Liver (tissue), 9 donors: ENCODE data around the gene MYBPC1. TPM values are rescaled to one million over a fixed set of nuclear protein-coding genes. Genes with fewer than 3 reads are reported as not detected.

Experiments used
- DNase-seq: peaks from one replicate; pipeline ENCODE4 v3.0.0-alpha.2; 2017; ENCODE audit warnings: low spot score
- H3K27ac ChIP-seq, 2 donors: one replicate each; pipeline ENCODE4 v1.7.0; 2013; ENCODE audit warnings: inconsistent platforms in 2 of 2, low read length in 2 of 2, control low read depth in 1 of 2, low read depth in 1 of 2, mild to moderate bottlenecking in 1 of 2
- H3K27me3 ChIP-seq, 4 donors: one replicate each; pipeline versions ENCODE4 v1.6.1 to v1.7.0; 2013; ENCODE audit warnings: low read length in 3 of 4, inconsistent platforms in 1 of 4, mild to moderate bottlenecking in 1 of 4, moderate library complexity in 1 of 4; ENCODE audit not compliant: control insufficient read depth in 4 of 4, insufficient read depth in 4 of 4
- H3K36me3 ChIP-seq, 4 donors: one replicate each; pipeline versions ENCODE4 v1.6.1 to v1.7.0; 2013; ENCODE audit warnings: low read length in 3 of 4, mild to moderate bottlenecking in 3 of 4, low read depth in 1 of 4, moderate library complexity in 1 of 4; ENCODE audit not compliant: control insufficient read depth in 4 of 4, insufficient read depth in 3 of 4
- H3K4me1 ChIP-seq, 4 donors: one replicate each; pipeline versions ENCODE4 v1.6.1 to v1.7.0; 2013; ENCODE audit warnings: low read length in 3 of 4, mild to moderate bottlenecking in 3 of 4, moderate library complexity in 1 of 4; ENCODE audit not compliant: control insufficient read depth in 4 of 4, insufficient read depth in 4 of 4
- H3K4me3 ChIP-seq, 3 donors: one replicate each; pipeline versions ENCODE4 v1.6.1 to v1.7.0; 2013; ENCODE audit warnings: low read length in 3 of 3, control low read depth in 1 of 3, low read depth in 1 of 3, mild to moderate bottlenecking in 1 of 3
- H3K9ac ChIP-seq, 2 donors: one replicate each; pipeline ENCODE4 v1.7.0; 2013; ENCODE audit warnings: low read length in 2 of 2, mild to moderate bottlenecking in 2 of 2, moderate library complexity in 2 of 2, control low read depth in 1 of 2, low read depth in 1 of 2
- H3K9me3 ChIP-seq, 4 donors: one replicate each; pipeline versions ENCODE4 v1.6.1 to v1.7.0; 2013; ENCODE audit warnings: low read length in 3 of 4; ENCODE audit not compliant: control insufficient read depth in 4 of 4
- FOXA1 ChIP-seq: IDR thresholded peaks from 2 replicates; pipeline ENCODE4 v1.6.1; 2016; ENCODE audit warnings: antibody characterized with exemption
- GABPA ChIP-seq, 2 donors: IDR thresholded peaks in 1 of 2; conservative IDR thresholded peaks in 1 of 2; 2 replicates each; pipeline ENCODE4 v1.6.1; 2016; ENCODE audit warnings: antibody characterized with exemption in 2 of 2, mild to moderate bottlenecking in 1 of 2, moderate library complexity in 1 of 2
- HNF4A ChIP-seq, 2 donors: conservative IDR thresholded peaks; 2 replicates each; pipeline ENCODE4 v1.6.1; 2016; ENCODE audit warnings: antibody characterized with exemption in 2 of 2, mild to moderate bottlenecking in 2 of 2
- JUND ChIP-seq, 2 donors: IDR thresholded peaks; 2 replicates each; pipeline ENCODE4 v1.6.1; 2016; ENCODE audit warnings: antibody characterized with exemption in 2 of 2
- NR2F2 ChIP-seq: IDR thresholded peaks from 2 replicates; pipeline ENCODE4 v1.6.1; 2016; ENCODE audit warnings: antibody characterized with exemption
- RXRA ChIP-seq, 2 donors: IDR thresholded peaks; 2 replicates each; pipeline ENCODE4 v1.6.1; 2017 to 2018; ENCODE audit warnings: antibody characterized with exemption in 2 of 2, mild to moderate bottlenecking in 1 of 2
- SP1 ChIP-seq: IDR thresholded peaks from 2 replicates; pipeline ENCODE4 v1.6.1; 2018; ENCODE audit warnings: antibody characterized with exemption, mild to moderate bottlenecking
- TAF1 ChIP-seq: conservative IDR thresholded peaks from 2 replicates; pipeline ENCODE4 v1.6.1; 2016; ENCODE audit warnings: antibody characterized with exemption, mild to moderate bottlenecking
- YY1 ChIP-seq: IDR thresholded peaks from 2 replicates; pipeline ENCODE4 v1.6.1; 2016; ENCODE audit warnings: antibody characterized with exemption, mild to moderate bottlenecking
- WGBS: extraction: QIAGEN DNeasy Blood & Tissue Kit; methylation state at CpG from one replicate; pipeline ENCODE4 v1.1.7; 2013; 5-methylcytosine and 5-hydroxymethylcytosine counted together
- polyA plus RNA-seq, 2 donors: library from polyadenylated mRNA; stranded (reverse) in 1 of 2; unstranded in 1 of 2; fragments of 200-250 nt in 1 of 2; fragments of >200 nt in 1 of 2; fragmentation: Nextera tagmentation in 1 of 2; extraction: Ambion mirVana in 1 of 2; gene quantifications; one replicate each; pipeline versions ENCODE4 v1.2.1 to v1.2.3, GENCODE V29; 2013 to 2015
- total RNA-seq, 2 donors: library from RNA; depleted of rRNA; stranded (reverse); fragments of >200 nt; gene quantifications; one replicate each; pipeline ENCODE4 v1.2.3, GENCODE V29; 2014
- TF ChIP-seq, protein P1 (sequence below): IDR thresholded peaks from 2 replicates; pipeline ENCODE4 v1.6.1; 2016; ENCODE audit warnings: antibody characterized with exemption
- TF ChIP-seq, protein P2 (sequence below): IDR thresholded peaks from 2 replicates; pipeline ENCODE4 v1.6.1; 2016; ENCODE audit warnings: antibody characterized with exemption
- TF ChIP-seq, protein P3 (sequence below): IDR thresholded peaks from 2 replicates; pipeline ENCODE4 v1.6.1; 2016; ENCODE audit warnings: antibody characterized with exemption
- donor health status: healthy.
- donor health status: healthy.
- donor health status: healthy.
- donor health status: healthy.
- donor health status: healthy.

MYBPC1 gene
- total and polyA plus RNA-seq, 4 donors, result under 0.01 TPM; not detected in 3

DNA sequence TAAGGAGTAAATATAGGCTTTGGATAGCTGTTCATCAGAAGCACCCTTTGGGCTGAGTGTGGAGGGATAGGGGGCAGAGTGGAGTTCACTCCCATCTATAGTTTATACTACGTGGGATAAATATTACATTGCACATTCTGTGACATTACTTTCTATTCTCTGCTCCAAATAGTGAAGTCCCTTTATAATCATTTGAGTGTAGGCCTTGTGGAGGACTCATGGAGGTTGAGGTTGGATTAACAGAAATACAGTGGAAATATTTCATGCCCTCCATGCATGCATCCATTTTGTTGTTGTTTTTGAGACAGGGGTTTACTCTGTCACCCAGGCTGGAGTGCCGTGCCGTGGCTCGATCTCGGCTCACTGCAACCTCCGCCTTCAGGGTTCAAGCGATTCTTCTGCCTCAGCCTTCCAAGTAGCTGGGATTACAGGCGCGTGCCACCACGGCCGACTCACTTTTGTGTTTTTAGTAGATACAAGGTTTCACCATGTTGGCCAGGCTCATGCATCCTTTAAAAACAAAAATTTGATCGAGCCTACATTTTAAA, 104.1 kb downstream of the MYBPC1 start:
- H3K9me3 ChIP-seq, result peaks cover 0 to 3% (median 0%) of the 10 kb centered on the region in 4 donors
- peak overlapping the region; percentile 74 to 99 (median 89) for H3K4me3 ChIP-seq
- H3K27ac ChIP-seq, result peak overlapping the region; percentile 97 to 98
- H3K9ac ChIP-seq, result peak overlapping the region; percentile 61 to 84
- H3K4me1 ChIP-seq, result peaks cover 7 to 45% (median 21%) of the 10 kb centered on the region in 4 donors
- H3K27me3 ChIP-seq, result no peaks in the 10 kb centered on the region
- DNase-seq, result no peak
- no peaks in the 10 kb centered on the region for H3K36me3 ChIP-seq
- 35% methylated on average over 12 of the region's 12 CpGs for WGBS
- TF ChIP-seq, protein P1, sequence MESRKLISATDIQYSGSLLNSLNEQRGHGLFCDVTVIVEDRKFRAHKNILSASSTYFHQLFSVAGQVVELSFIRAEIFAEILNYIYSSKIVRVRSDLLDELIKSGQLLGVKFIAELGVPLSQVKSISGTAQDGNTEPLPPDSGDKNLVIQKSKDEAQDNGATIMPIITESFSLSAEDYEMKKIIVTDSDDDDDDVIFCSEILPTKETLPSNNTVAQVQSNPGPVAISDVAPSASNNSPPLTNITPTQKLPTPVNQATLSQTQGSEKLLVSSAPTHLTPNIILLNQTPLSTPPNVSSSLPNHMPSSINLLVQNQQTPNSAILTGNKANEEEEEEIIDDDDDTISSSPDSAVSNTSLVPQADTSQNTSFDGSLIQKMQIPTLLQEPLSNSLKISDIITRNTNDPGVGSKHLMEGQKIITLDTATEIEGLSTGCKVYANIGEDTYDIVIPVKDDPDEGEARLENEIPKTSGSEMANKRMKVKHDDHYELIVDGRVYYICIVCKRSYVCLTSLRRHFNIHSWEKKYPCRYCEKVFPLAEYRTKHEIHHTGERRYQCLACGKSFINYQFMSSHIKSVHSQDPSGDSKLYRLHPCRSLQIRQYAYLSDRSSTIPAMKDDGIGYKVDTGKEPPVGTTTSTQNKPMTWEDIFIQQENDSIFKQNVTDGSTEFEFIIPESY, result peak; percentile 6
- TF ChIP-seq, protein P2, sequence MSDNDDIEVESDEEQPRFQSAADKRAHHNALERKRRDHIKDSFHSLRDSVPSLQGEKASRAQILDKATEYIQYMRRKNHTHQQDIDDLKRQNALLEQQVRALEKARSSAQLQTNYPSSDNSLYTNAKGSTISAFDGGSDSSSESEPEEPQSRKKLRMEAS, result no peak

DNA sequence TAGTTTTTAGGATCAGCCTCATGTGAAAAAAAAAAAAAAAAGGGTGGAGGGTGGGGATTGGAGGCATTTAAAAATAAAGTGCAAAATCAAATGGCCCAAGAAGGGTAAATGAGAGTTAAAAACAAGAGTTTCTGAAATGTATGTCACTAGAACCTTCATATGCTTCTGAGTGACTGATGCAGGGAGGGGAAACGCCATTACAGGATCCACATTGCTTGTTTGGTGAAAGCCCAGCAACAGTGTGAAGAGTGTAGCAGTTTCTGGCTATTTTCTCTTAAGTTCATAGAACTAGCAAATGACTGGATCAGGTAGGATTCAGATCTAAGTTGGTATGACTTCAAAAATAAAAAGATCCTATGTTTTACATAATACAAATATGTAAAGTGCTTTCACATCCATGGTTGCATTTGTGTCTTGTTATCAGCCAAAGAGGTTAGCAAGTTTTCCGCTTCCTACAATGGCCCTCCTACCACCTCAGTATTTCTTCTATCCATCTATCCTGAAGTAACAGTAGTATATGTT, 105.6 kb downstream of the MYBPC1 start:
- H3K9ac ChIP-seq, result peak overlapping the region in 1 of 2 donors; percentile 27

DNA sequence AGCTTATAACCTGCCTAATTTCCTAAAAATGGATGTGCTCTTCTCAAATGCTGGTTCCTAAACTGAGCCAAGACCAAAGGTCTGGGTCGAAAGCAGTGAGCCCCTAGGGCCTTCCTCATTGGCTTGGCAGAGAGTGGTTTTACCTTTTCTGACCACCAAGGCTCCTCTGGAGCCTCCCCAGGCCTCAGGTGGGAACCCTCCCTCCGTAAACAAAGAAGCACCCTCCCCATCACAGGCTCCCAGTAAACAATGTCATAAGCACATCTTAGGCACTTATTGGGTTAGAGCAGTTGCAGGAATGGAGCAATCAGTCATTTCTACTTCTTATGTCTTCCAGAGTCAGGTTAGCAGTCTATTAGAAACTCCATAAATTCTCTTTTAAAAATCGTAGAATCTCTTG, 108.7 kb downstream of the MYBPC1 start:
- H3K27ac ChIP-seq, result no peak overlapping the region
- H3K4me1 ChIP-seq, result peaks cover 6 to 32% (median 18%) of the 10 kb centered on the region in 4 donors
- no peaks in the 10 kb centered on the region for H3K9me3 ChIP-seq

More for the DNA sequence above, 105.6 kb downstream of the MYBPC1 start:
- Histone ChIP-seq H3K27ac (peak overlapping the region in 1 of 2 donors; percentile 5), H3K36me3 (no peaks in the 10 kb centered on the region), H3K4me1 (peaks cover 7 to 42% (median 20%) of the 10 kb centered on the region in 4 donors), H3K4me3 (no peak overlapping the region), H3K9me3 (no peaks in the 10 kb centered on the region), H3K27me3 (no peaks in the 10 kb centered on the region)
- no peak for DNase-seq
- TF ChIP-seq, protein P2, result no peak
- TF ChIP-seq JUND (IDR thresholded peaks at IDR 0.05), result no peak
- no peak for TF ChIP-seq RXRA (IDR thresholded peaks at IDR 0.05)
- no peak for TF ChIP-seq HNF4A (conservative IDR thresholded peaks at IDR 0.05)
- TF ChIP-seq FOXA1, result no peak
- WGBS, result 81% methylated on average over 2 of the region's 2 CpGs

DNA sequence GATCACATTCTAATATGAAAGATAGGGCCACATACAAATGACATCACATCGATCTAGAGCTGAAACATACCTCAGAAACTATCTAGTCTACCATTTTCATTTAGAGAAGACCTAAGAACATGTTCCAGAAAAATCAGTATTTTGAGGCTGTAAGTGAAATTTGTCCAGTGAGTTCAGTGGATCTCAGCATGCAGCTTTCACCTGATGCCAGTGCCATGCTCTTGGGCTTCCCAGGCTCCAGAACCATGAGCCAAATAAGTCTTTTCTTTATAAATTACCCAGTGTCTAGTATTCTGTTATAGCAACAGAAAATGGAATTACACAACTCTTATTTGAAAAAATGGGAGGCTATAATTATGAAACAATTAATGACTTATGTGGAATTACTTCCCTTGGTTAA, 111.6 kb downstream of the MYBPC1 start:
- Histone ChIP-seq H3K27ac (no peak overlapping the region), H3K27me3 (no peaks in the 10 kb centered on the region), H3K9me3 (no peaks in the 10 kb centered on the region), H3K9ac (no peak overlapping the region), H3K4me3 (no peak overlapping the region), H3K4me1 (peaks cover 5 to 31% (median 17%) of the 10 kb centered on the region in 4 donors), H3K36me3 (no peaks in the 10 kb centered on the region)
- DNase-seq, result no peak
- WGBS, result 96% methylated on average over 1 of the region's 1 CpG
- TF ChIP-seq FOXA1, result no peak
- TF ChIP-seq GABPA (IDR thresholded peaks at IDR 0.05 in 1 of 2, conservative IDR thresholded peaks at IDR 0.05 in 1 of 2), result no peak
- TF ChIP-seq, protein P2, result no peak
- no peak for TF ChIP-seq RXRA (IDR thresholded peaks at IDR 0.05)
- no peak for TF ChIP-seq NR2F2
- no peak for TF ChIP-seq YY1
- TF ChIP-seq HNF4A (conservative IDR thresholded peaks at IDR 0.05), result no peak
- TF ChIP-seq, protein P3, sequence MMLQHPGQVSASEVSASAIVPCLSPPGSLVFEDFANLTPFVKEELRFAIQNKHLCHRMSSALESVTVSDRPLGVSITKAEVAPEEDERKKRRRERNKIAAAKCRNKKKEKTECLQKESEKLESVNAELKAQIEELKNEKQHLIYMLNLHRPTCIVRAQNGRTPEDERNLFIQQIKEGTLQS, result no peak

More for the DNA sequence above, 108.7 kb downstream of the MYBPC1 start:
- no peak overlapping the region for H3K4me3 ChIP-seq
- no peak for TF ChIP-seq SP1
- TF ChIP-seq TAF1, result no peak
- TF ChIP-seq YY1, result no peak
- 65% methylated on average over 3 of the region's 3 CpGs for WGBS
- no peaks in the 10 kb centered on the region for H3K36me3 ChIP-seq
- H3K9ac ChIP-seq, result no peak overlapping the region
- DNase-seq, result no peak
- H3K27me3 ChIP-seq, result no peaks in the 10 kb centered on the region
